GM19452 (cell line): ENCODE measurements around the gene TTLL4.
"Not testable (repeated sequence)": the region's sequence is repeated elsewhere in the genome, so short reads cannot be mapped to it uniquely, and the experiment has no call there.

Experiments
- ATAC-seq: cut with Tn5 transposase; IDR thresholded peaks from one replicate; pipeline ENCODE4 v1.9.1; 2021; ENCODE audit not compliant: unreplicated experiment

TTLL4 gene, protein sequence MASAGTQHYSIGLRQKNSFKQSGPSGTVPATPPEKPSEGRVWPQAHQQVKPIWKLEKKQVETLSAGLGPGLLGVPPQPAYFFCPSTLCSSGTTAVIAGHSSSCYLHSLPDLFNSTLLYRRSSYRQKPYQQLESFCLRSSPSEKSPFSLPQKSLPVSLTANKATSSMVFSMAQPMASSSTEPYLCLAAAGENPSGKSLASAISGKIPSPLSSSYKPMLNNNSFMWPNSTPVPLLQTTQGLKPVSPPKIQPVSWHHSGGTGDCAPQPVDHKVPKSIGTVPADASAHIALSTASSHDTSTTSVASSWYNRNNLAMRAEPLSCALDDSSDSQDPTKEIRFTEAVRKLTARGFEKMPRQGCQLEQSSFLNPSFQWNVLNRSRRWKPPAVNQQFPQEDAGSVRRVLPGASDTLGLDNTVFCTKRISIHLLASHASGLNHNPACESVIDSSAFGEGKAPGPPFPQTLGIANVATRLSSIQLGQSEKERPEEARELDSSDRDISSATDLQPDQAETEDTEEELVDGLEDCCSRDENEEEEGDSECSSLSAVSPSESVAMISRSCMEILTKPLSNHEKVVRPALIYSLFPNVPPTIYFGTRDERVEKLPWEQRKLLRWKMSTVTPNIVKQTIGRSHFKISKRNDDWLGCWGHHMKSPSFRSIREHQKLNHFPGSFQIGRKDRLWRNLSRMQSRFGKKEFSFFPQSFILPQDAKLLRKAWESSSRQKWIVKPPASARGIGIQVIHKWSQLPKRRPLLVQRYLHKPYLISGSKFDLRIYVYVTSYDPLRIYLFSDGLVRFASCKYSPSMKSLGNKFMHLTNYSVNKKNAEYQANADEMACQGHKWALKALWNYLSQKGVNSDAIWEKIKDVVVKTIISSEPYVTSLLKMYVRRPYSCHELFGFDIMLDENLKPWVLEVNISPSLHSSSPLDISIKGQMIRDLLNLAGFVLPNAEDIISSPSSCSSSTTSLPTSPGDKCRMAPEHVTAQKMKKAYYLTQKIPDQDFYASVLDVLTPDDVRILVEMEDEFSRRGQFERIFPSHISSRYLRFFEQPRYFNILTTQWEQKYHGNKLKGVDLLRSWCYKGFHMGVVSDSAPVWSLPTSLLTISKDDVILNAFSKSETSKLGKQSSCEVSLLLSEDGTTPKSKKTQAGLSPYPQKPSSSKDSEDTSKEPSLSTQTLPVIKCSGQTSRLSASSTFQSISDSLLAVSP

GRCh38 chr2:218710687-218711549 lies at the start of gene TTLL4:
TTLL4 (plus strand) TSS chr2:218710835; CDS start chr2:218737677, 26,842 bp downstream.
- ATAC-seq: peak; percentile 81

DNA sequence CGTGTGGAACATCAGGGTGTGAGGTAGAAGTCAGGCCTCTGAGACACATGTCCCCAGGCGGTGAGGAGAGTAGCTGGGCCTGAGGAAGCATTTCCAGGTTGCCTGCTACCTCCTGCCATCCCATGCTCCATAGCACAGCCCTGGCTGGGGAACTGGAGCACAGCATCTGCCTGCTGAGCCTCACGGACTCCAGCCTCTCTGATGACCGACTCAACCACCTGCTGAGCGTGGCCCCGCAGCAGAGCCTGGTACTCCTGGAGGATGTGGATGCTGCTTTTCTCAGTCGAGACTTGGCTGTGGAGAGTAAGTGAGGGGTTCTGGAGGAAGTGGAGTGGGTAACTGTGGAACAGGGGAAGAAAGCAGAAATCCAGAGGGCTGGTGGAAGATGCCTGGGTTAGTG lies 48.3 kb upstream of the TTLL4 start:
- no peak for ATAC-seq

DNA sequence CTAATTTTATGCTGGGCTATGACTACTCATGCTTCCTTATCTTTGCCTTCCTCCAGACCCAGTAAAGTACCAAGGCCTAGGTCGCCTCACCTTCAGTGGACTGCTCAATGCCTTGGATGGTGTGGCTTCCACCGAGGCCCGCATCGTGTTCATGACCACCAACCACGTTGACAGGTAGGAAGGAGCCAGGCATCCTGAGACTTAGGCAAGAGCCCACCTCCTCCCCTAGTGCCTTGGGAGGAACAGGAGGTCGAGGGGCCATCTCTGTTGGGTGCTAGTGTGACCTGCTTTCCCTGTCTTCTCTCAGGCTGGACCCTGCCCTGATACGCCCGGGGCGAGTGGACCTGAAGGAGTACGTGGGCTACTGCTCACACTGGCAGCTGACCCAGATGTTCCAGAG lies 47.8 kb upstream of the TTLL4 start:
- no peak for ATAC-seq

DNA sequence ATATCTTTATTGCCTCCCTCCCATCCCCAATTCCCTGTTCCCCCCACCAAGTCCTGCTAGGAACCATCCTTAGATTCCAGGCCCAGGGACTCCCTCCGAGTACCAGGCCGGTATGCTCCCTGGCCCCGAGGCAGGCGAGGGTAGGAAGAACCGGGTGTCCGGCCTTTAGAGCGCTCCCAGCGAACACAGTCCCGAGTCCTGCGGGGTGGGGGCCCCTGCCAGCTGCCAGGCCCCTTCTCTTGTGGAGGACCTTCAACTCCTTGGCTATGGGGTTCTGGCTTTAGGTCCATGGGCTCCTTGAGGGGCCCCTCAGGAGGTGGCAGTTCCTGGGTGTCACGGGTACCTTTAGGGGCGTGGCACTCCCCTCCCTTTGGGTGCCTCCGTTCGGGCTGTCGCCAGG lies 46.7 kb upstream of the TTLL4 start:
- no peak for ATAC-seq

DNA sequence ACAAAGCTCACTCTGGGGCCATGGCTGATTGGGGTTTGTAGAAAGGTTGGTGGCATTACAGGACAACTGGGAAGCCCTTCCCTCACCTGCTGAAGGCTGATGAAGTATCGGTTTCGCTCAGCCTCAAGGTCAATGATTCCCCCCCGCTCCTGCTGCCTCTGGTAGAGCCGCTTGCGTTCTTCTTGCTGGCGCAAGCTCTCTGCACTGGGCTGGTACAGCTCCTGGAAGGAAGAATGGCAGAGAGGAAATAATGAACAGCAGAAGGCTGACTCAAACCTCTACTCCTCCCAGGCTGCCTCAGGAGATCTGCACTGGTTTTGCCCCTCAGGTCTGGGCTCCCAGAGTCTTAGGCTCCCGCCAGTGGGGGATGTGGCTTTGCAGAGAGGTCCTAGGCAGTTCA lies 46.0 kb upstream of the TTLL4 start:
- no peak for ATAC-seq

GRCh38 chr2:218671097-218671653 lies 39.5 kb upstream of the TTLL4 start:
- ATAC-seq: no peak

GRCh38 chr2:218671654-218672566 lies 38.7 kb upstream of the TTLL4 start, which contains the start of the genes RNF25 and STK36:
RNF25 (minus strand) TSS chr2:218672002; CDS start chr2:218671970, 32 bp downstream.
STK36 (plus strand) TSS chr2:218672086; CDS start chr2:218672830, 744 bp downstream.
- peak; percentile 97 for ATAC-seq

GRCh38 chr2:218679119-218679518 lies 31.5 kb upstream of the TTLL4 start:
- ATAC-seq: no peak

DNA sequence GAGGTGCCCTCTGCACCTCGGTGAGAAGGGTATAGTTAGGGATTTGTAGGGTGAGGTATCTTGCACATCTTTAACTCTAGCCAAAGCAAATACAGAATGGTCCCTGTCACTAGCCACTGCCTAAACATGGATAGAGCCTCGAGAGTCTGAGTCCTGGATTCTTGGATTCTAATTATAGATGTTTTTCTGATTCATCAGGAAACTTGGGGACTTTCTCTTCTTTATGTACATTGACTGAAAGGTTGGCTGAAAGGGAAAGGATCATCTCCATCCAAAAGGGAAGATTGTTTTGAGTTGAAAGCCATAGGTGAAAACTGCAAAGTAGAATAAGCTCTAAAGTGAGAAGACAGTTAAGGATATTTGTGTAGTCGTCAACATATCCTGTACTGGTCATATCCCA lies 30.6 kb upstream of the TTLL4 start:
- ATAC-seq: no peak

- not testable (repeated sequence) for ATAC-seq
Observed at GRCh38 chr2:218687400-218688060, 23.1 kb upstream of the TTLL4 start.

DNA sequence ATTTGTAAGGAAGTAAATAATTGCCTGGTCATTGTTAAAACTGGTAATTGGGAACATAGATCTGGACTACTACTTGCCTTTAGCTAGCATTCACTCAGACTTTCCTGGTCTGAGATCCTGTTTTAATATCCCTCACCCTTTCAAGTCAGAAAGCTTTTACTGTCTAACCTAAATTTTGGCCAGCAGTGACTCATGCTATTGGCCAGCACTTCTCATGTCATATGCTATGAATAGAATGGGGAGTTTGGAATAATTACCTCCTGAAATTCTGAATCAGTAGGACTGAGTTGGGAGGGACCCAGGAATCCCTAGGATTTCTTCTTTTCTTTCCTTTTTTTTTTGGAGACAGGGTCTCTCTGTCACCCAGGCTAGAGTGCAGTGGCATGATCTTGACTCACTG lies 19.4 kb upstream of the TTLL4 start:
- ATAC-seq: no peak

DNA sequence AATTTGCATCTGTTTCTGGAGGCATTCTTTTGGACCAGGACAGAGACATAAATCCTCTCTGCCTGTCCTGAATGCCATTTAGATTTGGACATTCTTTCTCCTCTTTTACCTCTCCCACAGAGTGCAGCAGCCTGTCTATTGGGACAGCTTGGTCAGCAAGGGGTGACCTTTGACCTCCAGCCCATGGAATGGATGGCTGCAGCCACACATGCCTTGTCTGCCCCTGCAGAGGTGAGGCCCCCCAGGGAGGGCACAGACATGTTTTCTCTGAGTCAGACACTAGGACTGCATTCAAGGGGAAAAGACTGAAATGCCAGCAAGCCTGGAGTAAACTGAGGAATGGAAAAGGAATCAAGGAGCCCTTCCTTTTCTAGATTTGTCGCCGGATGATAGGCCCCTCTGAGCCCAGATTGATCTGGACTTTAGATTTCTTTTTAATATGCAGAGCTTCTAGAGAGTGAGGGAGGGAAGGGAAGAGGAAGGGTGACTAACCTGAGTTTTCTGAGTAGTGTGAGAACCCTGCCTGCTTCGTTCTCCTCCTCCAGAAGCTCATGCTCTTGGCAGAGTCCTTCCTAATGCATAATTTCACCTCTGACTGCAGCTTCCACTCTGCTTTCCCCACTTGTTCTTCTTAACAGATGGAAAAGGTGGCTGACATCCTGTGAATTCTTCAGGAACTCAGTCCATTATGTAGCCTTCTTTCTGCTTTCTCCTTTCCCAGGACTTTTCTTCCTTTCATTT lies 16.1 kb upstream of the TTLL4 start:
- ATAC-seq: no peak

GRCh38 chr2:218698885-218699284 lies 11.8 kb upstream of the TTLL4 start:
- no peak for ATAC-seq

DNA sequence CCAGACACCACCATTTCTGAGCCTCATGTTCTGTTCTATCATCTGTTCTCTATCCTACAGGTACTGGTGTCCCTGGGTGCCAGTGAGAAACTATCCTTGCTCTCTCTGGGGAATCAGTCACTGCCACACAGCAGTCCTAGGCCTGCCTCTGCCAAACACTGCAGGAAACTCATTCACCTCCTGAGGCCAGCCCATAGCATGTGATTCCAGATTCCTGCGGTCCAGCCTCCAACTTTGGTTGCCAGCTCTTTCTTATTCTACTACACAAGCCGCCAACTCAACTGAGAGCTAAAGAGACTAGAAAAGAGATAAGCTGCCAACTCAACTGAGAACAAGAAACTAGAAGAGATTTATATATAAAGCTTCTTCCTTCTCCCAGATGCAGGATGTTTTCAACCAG lies 8.8 kb upstream of the TTLL4 start:
- no peak for ATAC-seq

- ATAC-seq: no peak
Observed at GRCh38 chr2:218703341-218703740, 7.3 kb upstream of the TTLL4 start.

GRCh38 chr2:218708086-218708485 lies 2.5 kb upstream of the TTLL4 start:
- peak; percentile 43 for ATAC-seq

- no peak for ATAC-seq
Observed at GRCh38 chr2:218709908-218710307, 727 bp upstream of the TTLL4 start.

- ATAC-seq: no peak
Observed at GRCh38 chr2:218710334-218710686, 325 bp upstream of the TTLL4 start.
